ENCODE results near the gene ZNF618. TPM values are rescaled to one million over a fixed set of nuclear protein-coding genes. Genes with fewer than 3 reads are reported as not detected.
A peak's percentile ranks its signal among the peaks of the same experiment; 100 is the strongest.
"Not testable (repeated sequence)": the region's sequence is repeated elsewhere in the genome, so short reads cannot be mapped to it uniquely, and the experiment has no call there.

The ZNF618 gene
- total RNA-seq, 1 experiment from 2014 or later = 7.1 TPM

- no peak for DNase-seq (ENCODE audit: low read depth)
- in situ Hi-C loops (cut with HindIII; ENCODE audit: low pct_unique_long_range_greater_than_20kb, low sequenced_read_pairs) = no loop called here
Measured at GRCh38 chr9:114072184-114073140, 196.4 kb downstream of the ZNF618 start.

GRCh38 chr9:114075602-114076001, 199.5 kb downstream of the ZNF618 start:
- in situ Hi-C loops (cut with HindIII; ENCODE audit: low pct_unique_long_range_greater_than_20kb, low sequenced_read_pairs) = no loop called here
- DNase-seq (ENCODE audit: low read depth) = no peak

DNA sequence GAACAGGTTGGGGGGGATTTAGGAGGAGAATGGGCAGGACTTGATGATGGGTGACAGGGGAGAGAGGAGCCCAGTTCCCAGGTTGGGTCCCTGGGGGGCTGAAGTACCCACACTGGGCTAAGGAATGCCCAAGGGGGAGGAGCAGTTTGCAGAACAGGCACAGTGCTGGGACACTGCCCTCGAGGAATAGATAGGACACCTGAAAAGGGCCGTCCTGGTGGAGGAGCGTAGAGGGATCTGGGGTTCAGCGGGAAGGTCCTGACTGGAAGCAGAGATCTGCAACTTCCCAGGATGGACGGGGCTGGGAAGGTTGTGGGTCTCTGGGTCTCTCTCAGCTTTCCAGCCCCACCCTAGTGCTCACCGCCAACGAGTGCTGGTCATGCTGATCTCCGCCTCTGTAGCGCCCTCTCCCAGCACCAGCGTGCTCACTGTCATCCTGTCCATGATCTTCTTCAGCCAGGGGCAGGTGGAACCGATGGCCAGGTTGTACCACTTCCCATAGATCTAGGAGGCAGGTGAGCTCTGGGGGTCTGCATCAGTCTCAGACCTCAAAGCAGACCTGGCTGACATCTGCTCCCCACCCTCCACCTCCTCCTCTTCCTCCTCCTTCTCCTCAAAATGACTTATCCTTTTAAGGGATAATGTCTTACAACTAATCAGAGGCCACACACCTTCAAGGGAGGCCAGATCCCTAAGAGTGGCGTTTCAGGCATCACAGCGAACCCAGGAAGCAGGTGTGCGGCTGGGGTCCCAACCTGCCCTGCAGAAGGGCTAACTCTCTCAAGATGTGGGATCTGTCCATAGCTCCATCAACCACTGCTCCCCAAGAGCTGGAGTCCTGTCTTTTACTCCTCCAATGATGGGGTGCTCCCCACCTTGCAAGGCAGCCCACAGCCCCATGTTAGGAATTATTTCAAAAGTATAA, 200.4 kb downstream of the ZNF618 start:
- DNase-seq (ENCODE audit: low read depth) = no peak
- in situ Hi-C loops (cut with HindIII; ENCODE audit: low pct_unique_long_range_greater_than_20kb, low sequenced_read_pairs) = no loop called here

DNA sequence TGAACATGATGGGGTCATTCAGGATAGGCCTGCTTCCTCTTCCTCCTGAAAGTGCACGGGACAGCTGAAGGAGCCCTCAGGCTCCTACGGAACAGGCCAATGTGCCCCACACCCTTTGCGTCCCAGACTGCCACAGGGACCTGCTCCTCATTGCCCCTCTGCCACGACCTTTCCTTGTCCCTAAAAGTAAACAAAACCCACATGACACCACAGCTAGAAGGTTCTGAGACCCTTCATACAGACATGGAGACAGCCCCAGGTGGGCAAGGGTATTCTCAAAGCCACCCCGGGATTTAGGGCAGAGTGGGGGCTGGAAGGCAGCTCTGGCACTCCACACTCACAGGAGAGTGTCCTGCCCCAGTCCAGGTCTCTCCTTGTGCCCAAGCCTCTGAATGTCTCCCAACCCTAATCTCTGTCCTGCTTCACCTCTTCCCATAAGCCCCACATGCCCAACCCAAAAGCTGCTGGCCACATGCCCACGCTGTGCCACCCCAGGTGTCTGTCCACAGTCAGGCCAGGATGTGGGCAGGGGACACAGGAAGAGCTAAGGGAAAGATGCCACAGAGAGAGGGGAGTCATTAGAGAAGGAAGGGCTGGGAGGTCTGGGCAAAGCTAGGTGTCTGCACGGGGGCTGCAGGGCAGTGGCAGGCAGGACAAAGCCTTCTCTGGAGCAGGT, 201.2 kb downstream of the ZNF618 start:
- in situ Hi-C loops (cut with HindIII; ENCODE audit: low pct_unique_long_range_greater_than_20kb, low sequenced_read_pairs) = no loop called here
- no peak for DNase-seq (ENCODE audit: low read depth)

GRCh38 chr9:114078021-114078780, 202.1 kb downstream of the ZNF618 start, which contains the start of gene AMBP:
Gene AMBP, minus strand, starts transcription at chr9:114078300. Its CDS starts 91 bp downstream, at chr9:114078209.
- in situ Hi-C loops (cut with HindIII; ENCODE audit: low pct_unique_long_range_greater_than_20kb, low sequenced_read_pairs) = no loop called here
- DNase-seq (ENCODE audit: low read depth) = no peak

DNA sequence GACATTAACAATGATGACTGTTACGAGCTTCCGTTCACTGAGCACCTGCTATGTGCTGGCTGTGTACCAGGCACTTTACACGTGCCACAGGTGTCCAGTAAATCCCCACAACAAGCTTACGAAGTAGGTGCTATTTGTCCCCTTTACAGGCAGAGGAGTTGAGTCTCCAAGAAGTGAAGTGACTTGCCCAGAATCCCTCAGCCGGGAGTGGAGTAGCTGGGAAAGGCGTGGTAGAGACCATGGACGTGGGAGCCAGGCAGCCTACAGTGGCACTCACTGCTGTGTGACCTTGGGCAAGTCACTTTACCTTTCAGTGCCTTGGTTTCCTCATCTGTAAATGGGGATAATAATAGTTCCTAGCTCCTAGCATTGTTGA, 202.7 kb downstream of the ZNF618 start:
- DNase-seq (ENCODE audit: low read depth) = no peak
- in situ Hi-C loops (cut with HindIII; ENCODE audit: low pct_unique_long_range_greater_than_20kb, low sequenced_read_pairs) = no loop called here

DNA sequence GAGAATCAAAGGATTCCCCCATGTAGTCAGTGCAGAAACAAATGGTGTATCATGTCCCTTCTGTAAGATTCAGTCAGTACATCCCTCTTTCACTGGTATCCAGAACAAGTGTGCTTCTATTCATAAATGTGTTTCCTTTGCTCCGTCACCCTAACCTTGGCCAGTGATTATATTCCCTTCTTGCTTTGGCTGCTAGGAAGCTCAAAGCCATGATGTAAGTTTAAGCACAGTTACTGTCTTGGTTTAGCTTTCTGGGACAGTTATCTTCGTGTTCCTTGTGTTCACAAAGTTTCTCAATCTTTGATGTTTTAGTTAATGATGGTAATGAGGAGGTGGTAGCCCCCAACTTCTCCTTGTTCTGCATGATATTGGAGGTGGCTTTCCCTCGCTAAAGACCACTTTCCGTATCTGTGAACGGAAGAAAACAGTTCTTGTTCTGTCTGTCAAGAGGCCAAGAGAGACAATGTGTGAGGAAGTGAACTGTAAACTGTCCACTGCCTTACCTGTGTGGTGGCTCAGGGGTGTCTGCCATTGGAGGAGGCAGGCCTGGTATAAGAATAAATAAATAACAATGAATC, 204.2 kb downstream of the ZNF618 start:
- in situ Hi-C loops (cut with HindIII; ENCODE audit: low pct_unique_long_range_greater_than_20kb, low sequenced_read_pairs) = no loop called here
- no peak for DNase-seq (ENCODE audit: low read depth)

- in situ Hi-C loops (cut with HindIII; ENCODE audit: low pct_unique_long_range_greater_than_20kb, low sequenced_read_pairs) = no loop called here
- DNase-seq (ENCODE audit: low read depth) = peak; percentile 95
Measured at GRCh38 chr9:114080773-114081440, 204.8 kb downstream of the ZNF618 start.

DNA sequence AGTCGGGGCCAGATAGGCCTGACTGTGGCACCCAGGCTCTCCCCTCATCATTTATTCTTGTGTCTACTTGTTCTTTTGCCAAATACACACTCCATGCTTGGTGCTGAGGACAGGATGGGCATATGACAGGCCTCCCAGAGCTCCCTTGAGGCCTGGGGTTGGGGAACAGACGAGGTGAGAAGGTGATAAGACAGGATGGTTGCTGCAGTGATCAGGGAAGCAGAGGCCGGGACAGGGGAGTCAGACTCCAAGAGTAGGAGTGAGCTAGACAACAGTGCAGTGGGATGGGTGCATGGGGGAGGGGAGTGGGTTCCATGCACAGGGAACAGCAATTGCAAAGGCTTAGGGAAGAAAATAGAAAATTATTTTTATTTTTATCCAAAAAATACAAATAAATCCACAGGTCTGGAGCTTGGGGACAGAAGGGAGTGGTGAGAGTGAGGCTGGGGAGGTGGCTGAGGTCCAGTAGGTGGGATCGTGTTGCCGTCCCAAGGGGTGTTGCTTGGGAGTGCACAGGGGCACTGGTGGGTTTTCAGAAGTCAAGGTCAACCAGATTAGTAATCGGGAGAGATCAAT, 205.4 kb downstream of the ZNF618 start:
- in situ Hi-C loops (cut with HindIII; ENCODE audit: low pct_unique_long_range_greater_than_20kb, low sequenced_read_pairs) = no loop called here
- no peak for DNase-seq (ENCODE audit: low read depth)

DNA sequence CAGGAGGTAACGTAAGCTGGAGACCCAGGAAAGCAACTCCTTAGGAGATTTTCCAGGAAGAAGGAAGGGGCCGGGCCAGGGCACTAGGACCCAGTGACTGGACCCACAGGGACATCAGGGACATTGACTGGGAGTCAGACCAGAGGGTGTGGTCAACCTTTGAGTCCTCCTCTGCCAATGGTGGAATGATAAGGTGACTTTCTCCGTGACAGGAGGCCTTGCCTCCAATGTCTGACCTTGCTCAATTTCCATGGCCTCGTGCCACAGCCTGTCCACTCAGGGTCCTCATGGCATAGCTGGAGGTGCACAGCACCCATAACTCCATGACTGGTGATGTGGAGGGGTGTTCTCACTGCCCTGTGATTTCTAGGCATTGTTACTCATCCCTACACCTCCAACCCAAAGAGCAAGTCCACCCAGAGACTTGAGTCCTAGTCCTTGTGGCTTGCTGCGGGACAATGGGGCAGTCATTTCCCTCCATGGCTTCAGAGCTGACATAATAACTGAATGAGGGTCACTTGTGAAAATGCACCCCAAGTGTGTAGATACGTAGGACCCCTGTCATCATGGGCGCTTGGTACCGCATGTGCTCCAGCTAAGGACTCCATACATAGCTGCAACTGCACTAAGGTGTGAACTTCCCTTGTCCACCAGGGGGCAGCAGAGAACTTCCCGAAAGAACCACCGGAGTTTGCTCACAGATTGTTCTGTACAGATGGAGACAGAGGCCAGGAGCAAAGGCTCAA, 206.1 kb downstream of the ZNF618 start:
- DNase-seq (ENCODE audit: low read depth) = peak; percentile 79
- in situ Hi-C loops (cut with HindIII; ENCODE audit: low pct_unique_long_range_greater_than_20kb, low sequenced_read_pairs) = no loop called here

DNA sequence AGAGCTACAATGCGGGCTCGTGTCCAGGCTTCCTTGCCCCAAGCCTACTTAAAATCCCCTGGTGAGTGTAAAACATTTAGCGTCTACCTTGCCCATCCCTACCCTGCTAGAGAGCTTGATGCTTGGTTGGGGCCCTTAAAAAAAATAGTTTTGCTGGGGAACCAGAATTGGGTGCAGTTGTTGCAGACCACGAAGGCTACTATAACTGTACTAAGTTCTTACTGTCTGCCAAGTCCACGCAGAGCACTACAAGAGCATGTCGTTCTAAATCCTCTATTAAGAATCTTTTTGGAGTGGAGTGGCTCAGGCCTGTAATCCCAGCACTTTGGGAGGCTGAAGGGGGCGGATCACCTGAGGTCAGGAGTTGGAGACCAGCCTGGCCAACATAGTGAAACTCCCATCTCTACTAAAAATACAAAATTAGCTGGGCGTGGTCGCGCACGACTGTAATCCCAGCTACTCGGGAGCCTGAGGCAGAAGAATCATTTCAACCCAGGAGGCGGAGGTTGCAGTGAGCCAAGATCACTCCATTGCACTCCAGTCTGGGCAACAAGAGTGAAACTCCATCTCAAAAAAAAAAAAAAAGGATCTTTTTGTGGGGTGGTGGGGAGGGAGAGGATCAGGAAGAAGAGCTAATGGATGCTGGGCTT, 206.8 kb downstream of the ZNF618 start:
- in situ Hi-C loops (cut with HindIII; ENCODE audit: low pct_unique_long_range_greater_than_20kb, low sequenced_read_pairs); DNase-seq (ENCODE audit: low read depth): not testable (repeated sequence)

DNA sequence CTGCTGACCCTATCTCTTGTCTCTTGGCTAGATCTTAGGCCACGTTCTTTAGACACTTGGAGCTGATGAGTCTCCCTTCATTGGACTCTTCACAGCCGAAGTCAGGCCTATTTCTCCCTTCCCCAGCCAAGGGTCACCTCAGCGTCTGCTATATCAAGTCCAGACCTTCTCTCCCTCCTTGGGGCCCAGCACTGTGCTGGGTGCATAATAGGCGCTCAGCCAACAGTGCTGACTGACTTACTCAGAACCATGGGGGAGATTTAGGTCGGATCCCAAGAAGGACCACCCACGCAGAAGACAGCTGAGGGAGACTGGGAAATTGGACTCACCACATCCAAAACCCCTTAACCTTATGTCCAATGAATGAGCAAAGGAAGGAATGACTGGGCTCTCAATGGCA, 207.6 kb downstream of the ZNF618 start:
- in situ Hi-C loops (cut with HindIII; ENCODE audit: low pct_unique_long_range_greater_than_20kb, low sequenced_read_pairs) = no loop called here

GRCh38 chr9:114084282-114085073, 208.4 kb downstream of the ZNF618 start:
- in situ Hi-C loops (cut with HindIII; ENCODE audit: low pct_unique_long_range_greater_than_20kb, low sequenced_read_pairs) = no loop called here
- no peak for DNase-seq (ENCODE audit: low read depth)

More for the DNA sequence above, 207.6 kb downstream of the ZNF618 start:
- no peak for DNase-seq (ENCODE audit: low read depth)

GRCh38 chr9:114085387-114085789, 209.3 kb downstream of the ZNF618 start:
- in situ Hi-C loops (cut with HindIII; ENCODE audit: low pct_unique_long_range_greater_than_20kb, low sequenced_read_pairs) = no loop called here
- no peak for DNase-seq (ENCODE audit: low read depth)

GRCh38 chr9:114086009-114086408, 209.9 kb downstream of the ZNF618 start:
- in situ Hi-C loops (cut with HindIII; ENCODE audit: low pct_unique_long_range_greater_than_20kb, low sequenced_read_pairs) = no loop called here
- DNase-seq (ENCODE audit: low read depth) = no peak

All from Caki2 (cell line).